COLO668 (cell line): ENCODE data around the gene HSPB7.
"Not testable (repeated sequence)": the region's sequence is repeated elsewhere in the genome, so short reads cannot be mapped to it uniquely, and the experiment has no call there.

Experiments used
- DNase-seq: peaks from one replicate; lab custom pipeline; 2025; ENCODE audit not compliant: unreplicated experiment; lab: John Stamatoyannopoulos, UW

HSPB7 gene

DNA sequence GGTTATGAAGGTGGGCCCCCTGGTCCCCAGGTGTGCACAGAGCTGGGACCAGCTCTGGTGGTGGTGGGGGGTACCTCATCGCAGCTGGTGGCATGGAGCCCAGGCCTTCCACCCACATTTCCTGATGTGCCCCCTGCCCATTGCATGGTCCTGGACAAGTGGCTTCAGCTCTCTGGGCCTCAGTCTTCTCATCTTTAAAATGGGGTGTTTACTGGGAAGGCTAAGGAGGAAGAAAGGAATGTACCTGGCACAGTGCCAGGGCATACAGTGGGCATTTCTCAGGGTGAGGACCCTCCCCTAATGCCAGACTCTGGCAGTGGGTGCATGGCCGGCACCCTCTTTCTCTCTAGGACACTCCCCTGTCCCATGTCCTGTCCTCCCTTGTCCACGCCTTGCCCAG lies 33.2 kb upstream of the HSPB7 start:
- DNase-seq: no peak

DNA sequence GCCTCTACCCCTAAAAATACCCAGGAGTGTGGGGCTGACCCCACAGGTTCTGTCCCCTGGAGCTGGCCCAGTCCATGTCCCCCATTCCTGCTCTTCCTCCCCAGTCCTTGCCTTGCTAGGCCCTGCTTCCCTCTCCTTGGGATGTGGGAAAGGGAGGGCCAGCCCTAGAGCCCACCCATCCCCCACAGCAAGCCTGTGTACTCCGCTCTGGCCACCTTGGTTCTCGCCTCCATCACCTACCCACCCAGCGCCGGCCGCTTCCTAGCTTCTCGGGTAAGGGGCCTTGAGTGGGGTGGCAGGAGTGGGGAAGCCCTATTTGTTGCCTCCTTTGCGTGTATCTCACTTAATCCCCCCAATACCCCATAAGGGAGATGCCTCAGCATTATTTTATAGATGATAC lies 32.5 kb upstream of the HSPB7 start:
- DNase-seq: no peak

- DNase-seq: no peak
Measured at GRCh38 chr1:16048573-16049189, 30.8 kb upstream of the HSPB7 start.

DNA sequence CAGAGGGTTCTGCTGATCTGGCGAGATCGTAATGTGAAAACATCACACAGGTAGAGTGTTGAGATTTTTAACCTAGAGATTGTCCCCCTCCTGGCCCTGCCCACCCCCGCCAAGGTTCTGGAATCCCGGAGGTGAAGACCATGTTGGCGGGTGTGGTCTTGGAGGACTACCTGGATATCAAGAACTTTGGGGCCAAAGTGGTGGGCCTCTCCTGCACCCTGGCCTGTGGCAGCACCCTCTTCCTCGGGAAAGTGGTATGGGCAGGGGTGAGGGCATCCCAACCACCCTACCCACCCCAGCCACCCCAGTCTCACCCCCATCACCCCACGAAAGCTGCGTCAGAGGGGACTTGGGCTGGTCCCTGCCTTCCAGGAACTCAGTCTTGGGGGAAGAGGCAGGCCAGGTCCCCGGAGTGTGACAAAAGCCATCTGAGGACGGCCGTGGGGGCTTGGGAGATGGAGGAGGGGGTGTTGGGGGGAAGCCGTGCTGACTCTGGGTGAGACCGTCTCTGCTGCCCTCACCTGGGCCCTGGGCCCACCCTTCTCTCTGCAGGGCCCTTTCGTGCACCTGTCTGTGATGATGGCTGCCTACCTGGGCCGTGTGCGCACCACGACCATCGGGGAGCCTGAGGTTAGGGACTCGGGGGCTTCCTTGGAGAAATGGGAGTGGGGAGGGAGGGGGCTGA lies 30.1 kb upstream of the HSPB7 start:
- no peak for DNase-seq

DNA sequence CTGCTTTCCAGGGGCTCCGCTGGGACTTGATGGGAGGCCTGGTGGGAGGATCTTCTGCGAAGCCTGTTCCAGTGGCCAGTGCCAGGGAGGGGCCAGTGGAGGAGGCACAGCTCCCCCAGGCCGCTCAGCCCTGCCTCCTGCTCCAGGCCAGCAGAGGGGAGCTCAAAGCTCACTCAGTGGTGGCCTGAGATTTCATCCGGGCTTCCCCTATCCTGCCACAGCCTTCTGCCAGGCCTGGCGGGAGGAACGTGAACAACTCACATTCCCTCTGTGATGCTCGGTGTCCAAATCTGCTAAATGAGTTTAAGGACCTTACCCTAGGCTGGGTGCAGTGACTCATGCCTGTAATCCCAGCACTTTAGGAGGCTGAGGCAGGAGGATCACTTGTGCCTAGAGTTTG lies 29.0 kb upstream of the HSPB7 start:
- DNase-seq: no peak

GRCh38 chr1:16043950-16044349 lies 26.1 kb upstream of the HSPB7 start:
- DNase-seq: no peak

DNA sequence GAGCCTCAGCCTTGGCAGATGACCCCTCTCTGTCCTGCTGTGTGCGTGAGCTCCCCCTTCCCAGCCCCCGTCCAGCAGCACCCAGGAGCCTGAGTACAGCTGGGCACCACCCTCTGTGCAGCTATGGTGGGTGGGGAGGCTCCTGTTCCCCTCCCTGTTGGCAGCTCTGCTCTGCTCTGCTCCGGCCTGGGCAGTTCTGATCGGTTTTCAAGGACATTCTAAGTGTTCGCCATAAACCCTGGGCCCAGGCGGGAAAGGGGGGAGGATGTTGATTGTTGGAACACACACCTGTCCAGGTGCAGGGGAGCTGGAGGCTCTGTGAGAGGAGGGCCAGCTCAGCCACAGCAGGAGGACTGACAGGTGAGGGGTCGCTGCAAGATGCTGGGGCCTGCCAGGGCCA lies 25.7 kb upstream of the HSPB7 start, which contains the start of gene CLCNKB:
Gene CLCNKB (plus strand): TSS at position 262 of the 400 bp plus-strand sequence. CDS start 711 bp downstream, outside the sequence.
- DNase-seq: peak; percentile 63

- not testable (repeated sequence) for DNase-seq
Measured at GRCh38 chr1:16042654-16043053, 24.8 kb upstream of the HSPB7 start.

- DNase-seq: no peak
Measured at GRCh38 chr1:16042096-16042495, 24.3 kb upstream of the HSPB7 start.

- DNase-seq: no peak
Measured at GRCh38 chr1:16041200-16041599, 23.4 kb upstream of the HSPB7 start.

DNA sequence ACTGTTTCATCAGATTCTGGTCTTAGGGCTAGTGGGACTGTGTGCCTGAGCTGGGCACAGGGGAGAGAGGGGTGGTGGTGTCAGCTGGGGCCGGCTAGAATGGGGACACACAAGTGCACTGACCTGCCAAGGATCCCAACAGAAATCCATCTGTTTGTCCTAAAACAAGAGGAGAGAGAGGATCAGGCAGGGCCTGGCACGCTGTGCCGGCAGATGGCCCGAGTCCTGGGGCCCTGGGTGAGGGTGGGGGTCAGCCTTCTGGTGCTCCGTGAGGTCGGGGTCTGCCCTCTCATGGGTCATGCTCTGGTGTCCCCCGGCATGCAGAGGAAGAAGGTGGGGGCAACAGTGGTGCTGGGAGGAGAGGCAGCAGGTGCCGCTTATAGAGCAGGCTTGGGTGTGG lies 22.0 kb upstream of the HSPB7 start:
- DNase-seq: not testable (repeated sequence)

DNA sequence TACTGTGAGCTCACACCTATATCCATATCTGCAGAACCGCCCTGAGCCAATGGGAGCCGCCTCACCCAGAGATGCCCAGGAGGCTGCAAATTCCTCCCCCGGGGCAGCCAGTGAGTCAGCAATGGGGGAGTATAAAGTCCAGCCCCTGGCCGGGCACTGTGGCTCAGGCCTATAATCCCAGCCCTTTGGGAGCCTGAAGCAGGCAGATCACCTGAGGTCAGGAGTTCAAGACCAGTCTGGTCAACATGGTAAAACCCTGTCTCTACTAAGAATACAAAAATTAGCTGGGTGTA lies 20.7 kb upstream of the HSPB7 start:
- DNase-seq: no peak

- DNase-seq: not testable (repeated sequence)
Measured at GRCh38 chr1:16036461-16036860, 18.6 kb upstream of the HSPB7 start.

DNA sequence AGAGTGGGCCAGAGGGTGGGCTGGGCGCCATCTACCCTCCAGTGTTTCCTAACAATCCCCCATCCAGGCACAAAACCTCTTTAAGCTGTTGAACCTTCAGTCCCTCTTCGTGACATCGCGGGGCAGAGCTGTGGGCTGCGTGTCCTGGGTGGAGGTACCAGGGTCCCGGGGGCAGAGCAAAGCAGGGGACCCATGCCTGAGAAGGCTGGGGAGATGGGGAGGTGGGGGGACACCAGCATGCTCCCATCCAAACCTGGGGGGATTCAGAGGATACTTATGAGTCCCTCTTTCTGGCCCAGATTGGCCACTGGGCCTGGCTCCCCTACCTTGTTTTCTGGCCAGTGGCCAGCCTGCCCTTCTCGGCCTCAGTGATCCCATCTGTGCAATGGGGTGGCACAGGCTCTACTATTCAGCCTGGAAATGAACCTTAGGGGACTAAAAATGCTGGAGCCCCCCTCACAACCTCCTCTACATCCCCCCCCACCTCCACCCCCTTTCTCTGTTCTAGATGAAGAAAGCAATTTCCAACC lies 15.3 kb upstream of the HSPB7 start:
- DNase-seq: not testable (repeated sequence)

DNA sequence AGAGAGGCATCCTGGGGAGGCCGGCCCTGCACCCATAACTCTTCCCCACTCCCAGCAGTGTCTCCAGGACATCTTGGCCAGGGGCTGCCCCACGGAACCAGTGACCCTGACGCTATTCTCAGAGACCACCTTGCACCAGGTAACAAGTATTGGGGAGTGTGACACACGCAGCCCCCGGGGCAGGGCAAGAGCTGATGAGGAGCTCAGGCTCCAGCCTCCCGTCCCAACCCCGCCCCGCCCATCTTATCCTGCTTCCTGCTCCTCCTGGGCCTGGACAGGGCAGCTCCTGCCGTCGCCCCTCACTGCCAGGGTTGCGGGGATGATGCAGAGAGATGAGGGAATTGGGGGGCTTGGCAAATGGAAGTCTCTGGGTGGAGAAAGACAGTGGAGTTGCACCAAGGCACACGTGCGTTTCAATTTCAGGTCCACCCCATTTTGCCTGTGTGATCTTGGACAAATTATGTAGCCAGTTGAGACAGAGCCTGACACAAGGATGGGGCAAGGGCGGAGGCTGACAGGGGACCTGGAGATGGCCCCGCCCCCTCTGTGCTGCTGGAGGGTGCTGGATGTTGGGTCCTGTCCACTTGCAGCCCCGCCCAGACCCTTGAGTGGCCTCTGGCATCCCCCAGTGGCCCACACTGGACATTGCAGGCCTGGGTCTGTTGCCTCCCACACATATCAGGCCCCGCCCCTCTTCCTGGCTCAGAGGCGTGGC lies 14.7 kb upstream of the HSPB7 start:
- peak; percentile 84 for DNase-seq

DNA sequence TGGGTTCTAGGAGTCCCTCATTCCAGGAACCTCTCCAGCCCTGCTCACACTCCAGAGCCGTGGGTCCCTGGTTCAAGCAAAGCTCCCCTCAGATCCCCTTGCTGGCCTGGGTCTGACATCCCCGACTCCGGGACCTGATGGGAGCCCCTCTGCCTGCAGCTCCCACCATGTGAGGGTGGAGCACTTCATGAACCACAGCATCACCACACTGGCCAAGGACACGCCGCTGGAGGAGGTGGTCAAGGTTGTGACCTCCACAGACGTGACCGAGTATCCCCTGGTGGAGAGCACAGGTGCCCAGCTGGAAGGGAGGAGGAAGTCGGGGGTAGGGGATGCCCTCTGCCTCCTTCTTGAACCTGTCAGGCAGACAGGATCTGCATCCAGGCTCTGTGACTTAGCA lies 13.7 kb upstream of the HSPB7 start:
- DNase-seq: no peak

- DNase-seq: no peak
Measured at GRCh38 chr1:16029288-16029687, 11.4 kb upstream of the HSPB7 start.

GRCh38 chr1:16029003-16029268 lies 11.1 kb upstream of the HSPB7 start:
- not testable (repeated sequence) for DNase-seq

DNA sequence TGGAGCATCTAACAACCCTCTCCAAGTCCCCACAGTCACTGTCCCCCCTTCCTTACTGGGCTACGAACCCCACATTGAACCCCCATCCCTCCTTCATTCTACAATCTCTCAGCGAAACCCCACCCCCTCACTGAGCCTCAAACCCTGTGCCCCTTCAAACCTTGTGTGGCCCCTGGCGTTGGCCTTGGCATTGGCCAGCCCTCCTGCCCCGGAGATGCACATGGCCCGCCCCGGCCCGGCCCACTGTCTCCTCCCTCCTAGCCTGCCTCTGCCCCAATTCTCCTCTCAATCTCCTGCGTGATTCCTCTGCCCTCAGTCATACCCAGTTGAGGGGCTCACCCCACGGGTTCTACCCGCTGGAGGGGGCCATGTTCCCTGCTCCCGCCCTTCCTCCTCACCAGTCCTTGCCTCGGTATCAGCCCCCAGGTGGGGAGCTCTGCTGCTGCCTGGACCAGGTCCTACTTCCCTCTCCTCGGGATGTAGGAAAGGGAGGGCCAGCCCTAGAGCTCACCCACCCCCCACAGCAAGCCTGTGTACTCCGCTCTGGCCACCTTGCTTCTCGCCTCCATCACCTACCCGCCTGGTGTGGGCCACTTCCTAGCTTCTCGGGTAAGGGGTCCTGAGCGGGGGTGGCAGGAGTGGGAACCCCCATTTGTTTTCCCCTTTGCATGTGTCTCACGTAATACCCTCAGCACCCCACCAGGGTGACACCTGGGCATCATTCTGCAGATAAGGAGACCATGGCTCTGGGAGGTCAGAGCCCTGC lies 10.6 kb upstream of the HSPB7 start:
- no peak for DNase-seq

DNA sequence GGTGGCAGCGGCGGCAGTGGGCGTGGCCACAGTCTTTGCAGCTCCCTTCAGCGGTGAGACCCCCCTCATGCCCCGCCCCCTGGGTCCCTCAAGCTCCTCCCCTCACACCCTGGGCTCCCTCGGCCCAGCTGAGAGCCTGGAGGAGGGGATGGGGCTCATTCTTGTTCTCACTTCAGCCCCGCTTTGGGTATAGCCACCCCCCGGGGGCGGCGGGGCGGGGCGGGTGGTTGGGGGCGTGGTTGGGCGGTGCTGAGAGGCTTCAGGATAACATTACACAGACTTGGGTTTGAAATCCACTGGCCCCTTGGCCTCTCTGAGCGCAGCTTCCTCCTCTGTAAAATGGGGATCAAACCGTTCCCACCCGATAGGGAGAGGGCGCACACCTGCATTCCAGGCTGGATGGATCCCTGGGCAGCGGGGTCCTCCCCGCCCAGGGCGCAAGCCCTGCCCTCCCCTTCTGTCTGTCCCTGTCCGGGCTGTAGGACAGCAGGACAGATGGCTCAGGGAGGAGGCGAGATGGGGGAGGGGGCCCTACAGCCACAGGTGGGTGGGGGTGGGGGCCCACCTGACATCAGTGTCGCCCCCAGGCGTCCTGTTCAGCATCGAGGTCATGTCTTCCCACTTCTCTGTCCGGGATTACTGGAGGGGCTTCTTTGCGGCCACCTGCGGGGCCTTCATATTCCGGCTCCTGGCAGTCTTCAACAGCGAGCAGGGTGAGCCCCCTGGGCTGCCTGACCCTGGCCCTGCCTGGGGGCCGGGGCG lies 9.1 kb upstream of the HSPB7 start:
- no peak for DNase-seq

DNA sequence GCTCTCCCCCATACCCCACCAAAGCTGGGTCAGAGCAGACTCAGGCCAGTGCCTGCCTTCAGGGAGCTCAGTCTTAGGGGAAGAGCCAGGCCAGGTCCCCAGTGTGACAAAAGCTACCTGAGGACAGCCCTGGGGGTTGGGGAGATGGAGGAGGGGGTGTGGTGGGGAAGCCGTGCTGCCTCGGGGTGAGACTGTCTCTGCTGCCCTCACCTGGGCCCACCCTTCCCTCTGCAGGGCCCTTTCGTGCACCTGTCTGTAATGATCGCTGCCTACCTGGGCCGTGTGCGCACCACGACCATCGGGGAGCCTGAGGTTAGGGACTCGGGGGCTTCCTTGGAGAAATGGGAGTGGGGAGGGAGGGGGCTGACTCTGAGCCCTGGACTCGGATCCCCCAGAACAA lies 8.5 kb upstream of the HSPB7 start:
- not testable (repeated sequence) for DNase-seq
